Body of pancreas (tissue), 4 donors: Measurements from ENCODE around the gene IFNL1. TPM values are rescaled to one million over a fixed set of nuclear protein-coding genes. Genes with fewer than 3 reads are reported as not detected.
A peak's percentile ranks its signal among the peaks of the same experiment; 100 is the strongest.

Source experiments
- ATAC-seq: fragments of 150-250 bp; one replicate; pipeline ENCODE4 v1.9.1; 2016
- DNase-seq, 4 donors: peaks; one replicate each; pipeline ENCODE4 v3.0.0-alpha.2; 2019
- H3K27ac ChIP-seq, 4 donors: fragments of 200-600 bp; sonication (generic); 1 replicate in 3 of 4; 2 replicates in 1 of 4; pipeline versions ENCODE4 v1.5.1 to v1.6.1; 2016 to 2019; ENCODE audit warnings: mild to moderate bottlenecking in 1 of 4, mixed read lengths in 1 of 4, moderate library complexity in 1 of 4
- H3K27me3 ChIP-seq, 2 donors: fragments of 200-600 bp; sonication (generic); one replicate each; pipeline ENCODE4 v1.6.0; 2016; ENCODE audit warnings: mild to moderate bottlenecking in 1 of 2
- H3K36me3 ChIP-seq, 2 donors: fragments of 200-600 bp; sonication (generic); replicated peaks in 1 of 2; 2 replicates each; pipeline ENCODE4 v1.5.1; 2016; ENCODE audit warnings: low read depth in 2 of 2; ENCODE audit not compliant: insufficient read depth in 1 of 2
- H3K4me1 ChIP-seq: fragments of 200-600 bp; sonication (generic); one replicate; pipeline ENCODE4 v1.6.0; 2016
- H3K4me3 ChIP-seq, 2 donors: fragments of 200-600 bp; sonication (generic); 1 replicate in 1 of 2; 2 replicates in 1 of 2; pipeline ENCODE4 v1.5.1; 2016 to 2019
- H3K9me3 ChIP-seq, 3 donors: fragments of 200-600 bp; sonication (generic); 1 replicate in 2 of 3; 2 replicates in 1 of 3; pipeline ENCODE4 v1.5.1; 2016
- POLR2A ChIP-seq, 3 donors: fragments of 450-650 bp; IDR thresholded peaks; one replicate each; pipeline ENCODE4 v1.6.1; 2016; ENCODE audit warnings: antibody characterized with exemption in 3 of 3, mild to moderate bottlenecking in 2 of 3
- WGBS, 2 donors: methylation state at CpG; one replicate each; pipeline ENCODE4 v1.1.5; 2017; 5-methylcytosine and 5-hydroxymethylcytosine counted together
- intact Hi-C: fragments of 100-400 bp; cut with DNase I; formaldehyde crosslinking; loops from one replicate; pipeline ENCODE4 v1.15.1; 2023
- total RNA-seq, 2 donors: library from RNA; depleted of rRNA; stranded (reverse); fragments of >200 nt; gene quantifications; one replicate each; pipeline ENCODE4 v1.1.0, GENCODE V29; 2016
- TF ChIP-seq, protein P1 (sequence below), 7 experiments: fragments of 450-650 bp in 4 of 7; fragments of 200-600 bp in 3 of 7; sonication (generic) in 3 of 7; IDR thresholded peaks; one replicate each; pipeline ENCODE4 v1.5.1; 2016 to 2019; ENCODE audit warnings: antibody characterized with exemption in 7 of 7

Gene IFNL1
- total RNA-seq, result not detected

DNA sequence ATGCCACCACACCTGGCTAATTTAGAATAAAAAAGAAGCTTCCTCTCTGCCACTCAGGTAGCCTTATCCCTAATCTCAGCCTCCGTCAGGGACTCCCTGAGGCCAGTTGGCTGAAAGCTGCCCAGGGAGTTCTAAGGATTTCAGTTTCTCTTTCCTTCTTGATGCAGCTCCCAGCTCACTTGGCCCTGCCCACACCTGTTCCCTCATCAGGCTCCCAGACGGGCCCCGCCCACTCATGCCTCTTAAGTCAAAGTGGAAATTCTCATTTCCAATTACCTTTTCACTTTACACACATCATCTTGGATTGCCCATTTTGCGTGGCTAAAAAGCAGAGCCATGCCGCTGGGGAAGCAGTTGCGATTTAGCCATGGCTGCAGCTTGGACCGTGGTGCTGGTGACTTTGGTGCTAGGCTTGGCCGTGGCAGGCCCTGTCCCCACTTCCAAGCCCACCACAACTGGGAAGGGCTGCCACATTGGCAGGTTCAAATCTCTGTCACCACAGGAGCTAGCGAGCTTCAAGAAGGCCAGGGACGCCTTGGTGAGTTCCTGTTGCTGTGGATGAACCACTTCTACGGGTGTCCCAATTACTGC lies at the start of gene IFNL1:
IFNL1 (plus strand) TSS at position 353 of the 591 bp plus-strand sequence; CDS start at position 368, 15 bp downstream.
- H3K27ac ChIP-seq, result no peak within 1 kb of the TSS
- no peaks in the 10 kb centered on the region for H3K27me3 ChIP-seq
- TF ChIP-seq, protein P1, sequence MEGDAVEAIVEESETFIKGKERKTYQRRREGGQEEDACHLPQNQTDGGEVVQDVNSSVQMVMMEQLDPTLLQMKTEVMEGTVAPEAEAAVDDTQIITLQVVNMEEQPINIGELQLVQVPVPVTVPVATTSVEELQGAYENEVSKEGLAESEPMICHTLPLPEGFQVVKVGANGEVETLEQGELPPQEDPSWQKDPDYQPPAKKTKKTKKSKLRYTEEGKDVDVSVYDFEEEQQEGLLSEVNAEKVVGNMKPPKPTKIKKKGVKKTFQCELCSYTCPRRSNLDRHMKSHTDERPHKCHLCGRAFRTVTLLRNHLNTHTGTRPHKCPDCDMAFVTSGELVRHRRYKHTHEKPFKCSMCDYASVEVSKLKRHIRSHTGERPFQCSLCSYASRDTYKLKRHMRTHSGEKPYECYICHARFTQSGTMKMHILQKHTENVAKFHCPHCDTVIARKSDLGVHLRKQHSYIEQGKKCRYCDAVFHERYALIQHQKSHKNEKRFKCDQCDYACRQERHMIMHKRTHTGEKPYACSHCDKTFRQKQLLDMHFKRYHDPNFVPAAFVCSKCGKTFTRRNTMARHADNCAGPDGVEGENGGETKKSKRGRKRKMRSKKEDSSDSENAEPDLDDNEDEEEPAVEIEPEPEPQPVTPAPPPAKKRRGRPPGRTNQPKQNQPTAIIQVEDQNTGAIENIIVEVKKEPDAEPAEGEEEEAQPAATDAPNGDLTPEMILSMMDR (IDR thresholded peaks at IDR 0.05), result no peak
- no peak for TF ChIP-seq POLR2A (IDR thresholded peaks at IDR 0.05)
- H3K4me3 ChIP-seq, result no peak within 1 kb of the TSS
- intact Hi-C loops, result no loop called here
- H3K36me3 ChIP-seq, result no peaks in the 10 kb centered on the region
- no peaks in the 10 kb centered on the region for H3K9me3 ChIP-seq
- no peaks in the 10 kb centered on the region for H3K4me1 ChIP-seq
- ATAC-seq (no peak), DNase-seq (no peak)
- 82 to 87% methylated on average over 8 to 11 of the region's 11 CpGs for WGBS, 2 donors

DNA sequence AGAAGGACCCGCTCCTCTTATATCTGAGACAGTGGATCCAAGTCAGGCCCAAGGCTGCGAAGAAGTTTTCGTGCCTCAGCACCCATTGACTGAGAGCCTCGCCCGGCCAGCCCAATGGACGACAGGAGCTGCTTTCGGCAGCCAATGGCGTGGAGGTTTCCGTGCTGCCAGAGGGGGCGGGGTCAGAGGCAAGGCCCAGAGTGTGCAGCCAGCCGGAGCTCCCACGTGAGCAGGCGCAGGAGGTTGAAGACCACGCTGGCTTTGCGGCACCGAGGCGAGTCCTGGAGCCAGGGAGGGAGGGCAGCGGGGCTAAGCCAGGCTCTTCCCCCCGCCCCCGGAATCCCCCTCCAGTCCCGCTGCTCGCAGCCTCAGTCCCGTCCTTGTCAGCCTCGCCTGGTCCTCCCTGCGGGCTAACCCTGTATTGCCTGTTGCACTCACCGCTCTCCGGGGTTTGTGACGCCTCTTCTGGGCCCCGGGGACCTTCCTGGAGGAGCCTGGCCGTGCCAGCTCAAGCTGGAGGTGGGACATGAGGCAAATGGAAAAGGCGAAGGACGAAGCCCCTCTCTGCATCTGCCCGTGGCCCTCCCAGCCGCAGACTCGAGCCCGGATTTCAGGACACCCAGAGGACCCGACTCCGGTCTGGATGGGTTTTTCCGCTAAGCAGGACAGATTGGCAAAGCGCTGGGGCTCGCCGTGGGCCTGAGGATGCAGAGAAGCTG lies 49.1 kb upstream of the IFNL1 start:
- 34 to 49% methylated on average over 18 to 38 of the region's 42 CpGs for WGBS, 2 donors
- H3K27me3 ChIP-seq, result peaks cover 0 to 10% of the 10 kb centered on the region in 2 donors
- H3K9me3 ChIP-seq, result no peaks in the 10 kb centered on the region
- no peak overlapping the region for H3K27ac ChIP-seq
- H3K36me3 ChIP-seq, result no peaks in the 10 kb centered on the region
- H3K4me1 ChIP-seq, result peaks cover 13% of the 10 kb centered on the region
- TF ChIP-seq, protein P1 (IDR thresholded peaks at IDR 0.05), result no peak
- no peak for TF ChIP-seq POLR2A (IDR thresholded peaks at IDR 0.05)
- DNase-seq (peak in 2 of 4 donors; percentile 34 to 38), ATAC-seq (peak; percentile 41)
- H3K4me3 ChIP-seq, result no peak overlapping the region
- intact Hi-C loops, result no loop called here

DNA sequence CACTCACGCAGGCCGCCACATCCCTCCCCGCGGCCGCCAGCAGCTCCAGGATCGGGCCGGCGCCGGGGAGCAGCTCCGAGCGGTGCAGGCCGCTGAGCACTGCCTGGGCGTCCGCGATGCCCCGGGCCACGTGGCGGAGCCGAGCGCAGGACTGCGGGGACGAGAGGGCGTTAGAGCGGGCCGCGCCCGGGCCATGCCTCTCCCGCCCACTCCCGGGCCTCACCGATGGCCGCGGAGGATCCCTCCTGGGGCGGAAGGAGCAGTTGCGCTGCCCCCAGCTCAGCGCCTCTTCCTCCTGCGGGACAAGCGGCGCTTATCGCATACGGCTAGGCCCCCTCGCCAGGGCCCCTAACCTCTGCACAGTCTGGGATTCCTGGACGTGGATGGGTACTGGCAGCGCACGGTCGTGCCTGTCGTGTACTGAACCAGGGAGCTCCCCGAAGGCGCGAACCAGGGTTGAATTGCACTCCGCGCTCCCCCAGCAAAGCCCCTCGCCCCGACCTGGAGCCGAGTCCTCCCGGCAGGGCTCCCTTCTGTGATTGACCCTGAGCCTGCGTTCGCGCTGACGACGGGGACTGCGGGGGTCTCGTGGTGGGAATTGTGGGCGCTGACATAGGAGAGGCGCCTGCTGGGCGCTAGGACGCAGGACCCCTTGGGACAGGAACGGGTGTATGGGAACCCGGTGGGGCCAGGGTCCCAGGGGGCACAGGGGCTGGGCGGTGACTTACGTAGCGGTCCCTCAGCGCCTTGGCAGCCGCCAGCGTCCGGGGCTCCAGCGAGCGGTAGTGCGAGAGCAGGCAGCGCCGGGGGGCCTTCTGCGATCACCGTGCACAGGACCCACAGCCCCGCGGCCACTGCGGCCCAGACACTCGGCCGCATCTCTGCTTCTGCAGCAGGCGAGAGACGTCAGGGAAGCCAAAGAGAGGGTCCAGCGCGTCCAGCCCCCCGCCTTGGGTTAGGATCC lies 48.2 kb upstream of the IFNL1 start:
- peaks cover 13% of the 10 kb centered on the region for H3K4me1 ChIP-seq
- H3K9me3 ChIP-seq, result no peaks in the 10 kb centered on the region
- DNase-seq, result peak in 2 of 4 donors; percentile 24
- no peak overlapping the region for H3K4me3 ChIP-seq
- no peak overlapping the region for H3K27ac ChIP-seq
- TF ChIP-seq, protein P1 (IDR thresholded peaks at IDR 0.05), result no peak
- no peak for TF ChIP-seq POLR2A (IDR thresholded peaks at IDR 0.05)
- H3K27me3 ChIP-seq, result peaks cover 0 to 10% of the 10 kb centered on the region in 2 donors
- no peaks in the 10 kb centered on the region for H3K36me3 ChIP-seq
- WGBS, 2 donors, result 28 to 65% methylated on average over 16 to 86 of the region's 92 CpGs
- peak; percentile 31 for ATAC-seq
- intact Hi-C loops, result no loop called here

DNA sequence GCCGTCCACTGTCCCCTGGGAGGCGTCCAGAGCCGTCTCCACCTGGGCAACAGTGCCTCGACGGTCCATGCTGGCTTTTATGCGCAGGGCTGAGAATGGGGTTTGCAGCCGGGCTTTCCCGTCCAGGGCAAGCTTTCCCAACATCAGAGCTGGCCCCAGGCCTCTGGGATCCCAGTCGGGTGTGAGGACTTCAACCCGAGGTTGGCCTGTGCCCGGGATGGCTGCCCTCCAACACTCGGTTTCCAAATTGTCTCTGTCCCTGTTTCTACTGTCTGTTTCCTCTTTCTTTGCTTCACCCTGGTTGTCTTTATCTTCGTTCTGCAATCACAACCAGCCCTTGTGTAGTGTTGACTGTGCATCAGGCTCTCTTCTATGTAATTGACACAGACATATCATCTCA lies 47.4 kb upstream of the IFNL1 start, which contains the start of gene IFNL4:
IFNL4 (minus strand) TSS at position 51 of the 400 bp plus-strand sequence.
- TF ChIP-seq, protein P1 (IDR thresholded peaks at IDR 0.05), result no peak
- no peak for TF ChIP-seq POLR2A (IDR thresholded peaks at IDR 0.05)
- ATAC-seq (no peak), DNase-seq (no peak)
- intact Hi-C loops, result no loop called here
- peaks cover 0 to 10% of the 10 kb centered on the region in 2 donors for H3K27me3 ChIP-seq
- no peaks in the 10 kb centered on the region for H3K9me3 ChIP-seq
- H3K4me1 ChIP-seq, result peaks cover 13% of the 10 kb centered on the region
- 80 to 84% methylated on average over 8 to 13 of the region's 13 CpGs for WGBS, 2 donors
- no peak within 1 kb of the TSS for H3K4me3 ChIP-seq
- no peaks in the 10 kb centered on the region for H3K36me3 ChIP-seq
- H3K27ac ChIP-seq, result no peak within 1 kb of the TSS
